Activated naive CD8-positive, alpha-beta T cell treated with anti-CD3 and anti-CD28 coated beads, Interleukin-2, amount 50 U/mL, for 16 hours (primary cell): ENCODE measurements around the gene LHPP.

ENCODE experiments used
- DNase-seq: peaks from one replicate; pipeline ENCODE4 v3.0.0-alpha.2; 2020; ENCODE audit warnings: low read depth, low spot score

LHPP gene

DNA sequence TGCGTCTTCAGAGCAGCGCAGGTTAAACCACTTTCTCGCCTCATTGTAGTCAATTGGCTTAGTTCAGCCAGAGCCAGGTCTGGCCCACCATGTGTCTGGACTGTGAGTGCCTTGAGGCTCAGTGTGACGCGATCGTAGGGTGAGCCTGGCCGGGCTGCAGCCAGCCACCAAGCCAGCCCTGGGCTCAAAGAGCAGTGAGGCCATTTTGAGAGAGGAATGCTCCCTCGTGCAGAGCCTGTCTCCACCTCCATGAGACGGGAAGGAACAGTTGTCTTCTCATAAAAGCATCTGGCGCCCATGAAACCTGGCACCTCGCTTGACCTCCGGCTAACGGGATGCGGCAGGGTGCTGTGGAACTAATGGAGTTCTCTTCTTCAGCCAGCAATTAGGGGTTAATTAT lies 34.5 kb downstream of the LHPP start:
- DNase-seq: no peak

DNA sequence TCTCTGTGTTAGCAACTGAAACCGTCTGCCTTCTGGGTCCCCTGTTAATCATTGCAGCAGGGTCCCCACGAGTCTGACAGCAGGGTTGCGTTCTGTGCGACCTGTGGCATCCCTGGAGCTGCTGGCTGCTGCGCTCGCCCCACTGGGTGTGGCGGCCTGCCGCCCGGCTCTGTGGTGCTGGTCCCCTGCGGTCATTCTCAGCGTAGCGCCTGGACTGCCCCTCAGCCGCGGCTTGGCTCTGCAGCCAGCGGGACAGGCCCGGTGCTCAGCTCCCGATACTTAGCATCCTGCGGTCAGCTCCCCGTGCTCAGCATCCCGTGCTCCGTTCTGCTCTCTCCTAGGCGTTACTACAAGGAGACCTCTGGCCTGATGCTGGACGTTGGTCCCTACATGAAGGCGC lies 35.0 kb downstream of the LHPP start:
- no peak for DNase-seq

DNA sequence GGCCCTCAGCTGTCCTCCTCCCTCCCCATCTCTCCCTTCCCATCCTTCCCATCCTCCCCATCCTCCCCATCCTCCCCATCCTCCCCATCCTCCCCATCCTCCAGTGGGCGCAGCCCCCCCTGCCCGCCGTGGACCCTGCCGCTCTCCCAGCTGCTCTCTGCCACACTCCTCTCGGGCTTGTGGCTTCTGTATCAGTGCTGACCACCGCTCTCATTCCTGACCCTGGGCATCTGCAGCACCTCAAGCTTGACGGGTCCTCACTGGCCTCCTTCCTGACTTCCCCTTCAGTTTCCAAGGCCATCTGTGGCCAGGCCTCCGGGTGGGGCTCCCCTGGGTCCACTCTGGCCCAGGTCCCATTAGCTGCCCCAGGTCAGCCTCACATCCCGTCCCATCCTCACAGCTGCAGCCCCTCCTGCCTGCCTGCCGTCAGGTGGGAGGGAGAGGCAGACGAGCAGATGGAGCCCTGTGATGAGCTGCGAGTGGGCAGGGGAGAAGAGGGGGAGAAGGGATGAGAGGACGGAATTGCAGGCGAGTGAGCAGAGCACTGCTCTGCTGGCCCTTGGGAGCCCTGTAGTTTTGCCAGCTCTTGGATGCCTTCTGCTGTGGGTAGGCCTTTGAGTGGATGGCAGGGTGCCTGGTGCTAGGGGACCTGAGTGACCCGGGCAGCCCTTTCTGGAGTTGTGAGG lies 35.7 kb downstream of the LHPP start:
- no peak for DNase-seq

DNA sequence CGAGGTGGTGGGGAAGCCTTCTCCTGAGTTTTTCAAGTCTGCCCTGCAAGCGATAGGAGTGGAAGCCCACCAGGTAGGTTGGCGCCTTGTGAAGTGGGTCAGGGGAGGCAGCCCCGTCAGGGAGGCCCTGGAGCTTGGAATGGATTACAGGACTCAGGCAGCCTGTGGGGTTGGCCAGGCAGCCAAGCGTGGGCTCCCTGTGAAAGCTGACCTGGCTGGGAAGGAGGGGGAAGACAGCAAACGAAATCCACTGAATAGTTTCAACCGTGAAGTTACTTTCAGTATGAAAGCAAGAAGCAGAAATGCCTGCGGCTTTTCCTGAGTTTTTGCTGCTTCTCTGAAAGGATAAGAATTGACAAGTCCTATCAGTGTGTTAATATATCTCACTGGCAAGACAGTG lies 36.4 kb downstream of the LHPP start:
- DNase-seq: no peak

DNA sequence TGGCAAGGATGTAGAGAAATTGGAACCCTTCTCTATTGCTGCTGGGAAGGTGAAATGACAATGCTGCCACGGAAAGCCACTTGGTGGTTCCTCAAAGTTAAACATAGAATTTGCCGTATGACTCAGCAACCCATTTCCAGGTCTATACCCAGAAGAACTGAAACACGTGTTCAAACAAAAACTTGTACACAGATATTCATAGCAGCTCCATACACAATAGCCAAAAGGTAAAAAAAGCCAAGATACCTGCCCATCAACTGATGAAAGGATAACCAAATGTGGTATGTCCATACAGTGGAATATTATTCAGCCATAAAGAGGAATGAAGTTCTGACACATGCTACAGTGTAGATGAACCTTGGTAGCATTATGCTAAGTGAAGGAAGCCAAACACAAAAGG lies 39.1 kb downstream of the LHPP start:
- no peak for DNase-seq

DNA sequence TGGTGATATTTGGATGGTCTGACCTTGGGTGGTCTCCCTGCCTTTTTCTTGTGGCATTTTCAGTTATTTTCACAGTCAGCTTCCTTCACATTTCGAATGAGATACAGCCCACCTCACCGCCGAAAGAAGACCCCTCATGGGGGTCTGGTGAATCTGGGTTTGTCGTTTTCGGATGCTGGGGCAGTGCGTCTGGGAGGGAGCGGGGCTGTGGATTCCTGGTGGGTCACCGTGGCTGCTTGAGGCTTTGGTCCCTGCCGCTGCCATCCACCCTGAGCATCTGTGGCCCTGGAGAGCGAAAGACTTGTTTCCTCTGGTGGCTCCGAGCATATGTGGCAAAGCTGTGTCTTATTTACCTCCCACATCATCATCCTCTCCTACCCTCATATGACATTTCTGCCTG lies 43.1 kb downstream of the LHPP start:
- DNase-seq: no peak

DNA sequence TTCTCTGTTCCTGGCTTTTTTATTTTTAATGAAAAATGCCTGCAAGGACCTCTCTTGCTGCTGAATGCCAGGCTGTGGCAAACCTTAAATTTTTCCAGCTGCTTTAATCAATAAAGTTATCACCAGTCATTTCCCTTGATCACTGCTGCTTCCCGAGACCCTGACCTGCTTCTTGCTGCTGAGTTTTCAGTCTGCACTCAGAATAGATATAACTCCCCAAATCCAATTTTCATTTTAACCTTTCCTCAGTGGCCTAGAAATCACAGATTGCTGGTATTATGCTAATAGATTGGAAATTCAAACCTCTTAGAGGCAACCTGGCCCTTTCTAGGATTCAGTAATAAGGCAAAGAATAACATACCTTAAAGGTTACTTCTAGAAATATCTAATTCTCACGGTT lies 43.7 kb downstream of the LHPP start:
- no peak for DNase-seq

DNA sequence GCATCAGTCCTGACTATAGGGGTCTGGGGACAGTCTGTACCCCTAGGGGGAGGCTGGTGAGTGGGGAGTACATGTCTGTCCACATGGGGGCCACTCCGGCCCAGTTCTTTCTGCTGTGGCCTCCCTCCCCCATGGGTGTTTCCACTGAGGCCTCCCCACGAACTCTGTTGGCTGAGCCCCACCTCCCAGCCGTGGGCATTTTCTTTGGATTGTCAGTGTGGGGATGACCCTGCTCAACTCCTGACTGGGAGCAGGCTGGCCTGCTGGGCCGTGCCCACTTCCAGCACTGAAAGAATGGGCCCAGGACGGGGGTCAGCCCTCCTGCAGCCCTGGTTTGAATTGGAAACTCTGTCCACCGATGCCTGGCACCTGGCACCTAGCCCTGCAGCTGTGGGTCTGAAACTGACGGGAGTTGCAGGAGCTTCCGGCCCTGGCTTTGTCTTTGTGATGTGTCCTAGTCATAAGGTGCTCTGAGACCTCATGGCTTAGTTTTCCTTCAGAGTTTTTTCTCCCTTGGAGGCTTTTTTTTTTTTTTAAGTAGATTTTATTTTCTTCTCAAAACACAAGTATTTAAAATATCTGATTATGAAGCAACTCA lies 46.5 kb downstream of the LHPP start:
- no peak for DNase-seq

DNA sequence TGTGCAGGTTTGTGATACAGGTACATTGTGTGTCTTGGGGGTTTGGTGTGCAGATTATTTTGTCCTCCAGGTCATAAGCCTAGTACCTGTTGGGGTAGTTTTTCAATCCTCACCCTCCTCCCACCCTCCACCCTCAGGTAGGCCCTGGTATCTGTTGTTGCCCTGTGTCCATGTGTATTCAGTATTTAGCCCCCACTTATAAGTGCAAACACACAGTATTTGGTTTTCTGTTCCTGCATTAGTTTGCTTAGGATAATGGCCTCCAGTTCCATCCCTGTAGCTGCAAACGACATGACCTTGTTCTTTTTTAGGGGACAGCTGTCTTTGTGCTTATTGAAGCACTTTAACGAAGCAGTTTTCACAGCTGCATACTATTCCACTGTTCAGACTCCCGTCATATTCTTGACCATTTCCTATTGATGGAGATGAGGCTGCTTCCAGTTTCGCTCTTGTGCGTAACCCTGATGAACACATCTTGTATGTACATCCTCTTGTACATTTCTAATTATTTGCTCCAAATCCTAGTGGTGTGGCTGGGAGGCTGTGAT lies 47.4 kb downstream of the LHPP start:
- no peak for DNase-seq

DNA sequence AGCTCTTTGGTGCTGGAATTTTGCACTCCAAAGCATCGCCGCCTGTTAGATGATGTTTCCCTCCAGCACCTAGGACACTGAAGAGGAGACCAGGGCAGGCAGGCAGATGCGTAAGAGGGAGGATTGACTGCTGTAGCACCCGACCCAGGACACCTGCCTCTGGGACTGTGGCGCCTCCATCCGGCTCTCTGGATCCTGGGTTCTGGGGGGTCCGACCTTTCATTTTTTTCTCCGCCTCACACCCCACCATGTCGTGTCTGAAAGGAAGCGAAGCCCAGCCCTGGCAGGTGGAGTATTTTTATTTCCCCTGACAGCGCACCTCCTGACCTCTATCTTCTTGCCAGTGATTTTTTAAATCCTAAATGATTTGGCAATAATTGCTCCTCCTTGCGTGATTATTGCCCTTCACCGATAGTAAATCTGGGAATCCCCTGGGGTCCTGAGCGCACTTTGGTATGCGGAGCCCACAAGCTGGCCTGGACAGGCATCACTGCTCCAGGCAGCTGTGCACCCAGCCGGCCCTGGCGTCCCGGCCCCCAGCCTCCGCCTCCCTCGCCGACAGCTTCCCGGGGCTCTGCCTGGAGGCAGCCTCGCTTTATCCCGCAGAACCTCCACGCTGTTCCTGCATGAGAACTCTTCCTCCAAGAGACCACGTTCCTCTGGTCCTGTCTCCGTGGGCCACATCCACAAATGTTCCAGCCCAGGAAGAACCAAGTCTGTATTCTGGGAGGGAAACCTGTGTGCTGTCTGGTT lies 48.4 kb downstream of the LHPP start:
- DNase-seq: no peak

DNA sequence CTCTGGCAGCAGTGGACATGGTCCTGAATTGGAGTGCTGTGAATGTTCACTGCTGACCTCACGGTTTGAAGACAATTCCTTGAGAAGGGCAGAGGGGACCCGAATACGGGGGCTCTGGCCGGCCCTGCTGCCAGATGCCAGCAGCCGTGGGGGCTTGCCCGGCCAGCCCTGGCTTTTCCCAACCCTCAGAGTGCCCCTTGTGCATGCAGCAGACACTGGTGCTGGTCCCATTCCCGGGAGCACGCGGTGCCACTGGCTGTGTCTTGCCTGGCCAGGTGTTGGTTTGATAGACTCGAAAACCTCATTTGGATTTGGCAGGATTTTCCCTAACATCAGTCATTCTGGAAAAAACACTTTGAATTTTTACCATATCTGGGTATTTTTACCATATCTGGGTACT lies 49.1 kb downstream of the LHPP start:
- no peak for DNase-seq

DNA sequence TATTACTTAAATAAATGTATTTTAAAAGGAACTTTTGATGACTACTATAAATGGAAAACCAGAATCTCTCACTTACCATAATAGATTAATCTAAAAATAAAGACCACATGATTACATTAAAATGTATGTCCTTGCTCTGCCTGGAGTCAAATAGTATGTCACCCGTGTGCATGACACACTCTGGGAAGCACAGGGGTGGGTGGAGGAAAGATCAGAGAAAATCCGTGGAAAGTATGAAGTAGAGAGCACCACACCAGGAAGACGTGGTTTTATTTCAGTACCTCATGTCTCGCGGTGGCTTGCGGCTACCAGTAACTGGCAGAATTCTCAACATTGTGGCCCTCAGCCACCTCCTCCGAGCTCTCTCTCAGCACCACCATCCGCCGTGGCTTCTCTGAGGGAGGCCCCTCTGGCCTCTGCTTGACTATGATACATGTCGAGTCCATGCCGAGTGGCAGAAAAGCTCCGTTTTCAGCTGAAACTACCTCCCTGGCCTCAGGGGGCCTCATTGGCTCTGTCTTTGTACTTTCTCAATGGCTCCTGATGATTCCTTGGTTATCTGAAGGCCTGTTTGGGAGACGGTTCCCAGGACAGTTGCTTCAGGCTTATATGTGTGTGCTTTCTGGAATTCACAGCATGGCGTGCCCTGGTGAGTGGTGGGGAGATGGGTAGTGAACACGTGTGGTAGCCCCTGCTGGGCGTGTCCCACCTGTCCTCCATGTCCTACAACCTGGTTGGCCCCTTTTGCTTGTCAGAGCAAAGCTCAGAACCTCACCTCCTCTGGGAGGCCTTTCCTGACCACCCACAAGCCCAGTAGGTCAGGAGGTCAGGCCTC lies 49.8 kb downstream of the LHPP start:
- DNase-seq: no peak

DNA sequence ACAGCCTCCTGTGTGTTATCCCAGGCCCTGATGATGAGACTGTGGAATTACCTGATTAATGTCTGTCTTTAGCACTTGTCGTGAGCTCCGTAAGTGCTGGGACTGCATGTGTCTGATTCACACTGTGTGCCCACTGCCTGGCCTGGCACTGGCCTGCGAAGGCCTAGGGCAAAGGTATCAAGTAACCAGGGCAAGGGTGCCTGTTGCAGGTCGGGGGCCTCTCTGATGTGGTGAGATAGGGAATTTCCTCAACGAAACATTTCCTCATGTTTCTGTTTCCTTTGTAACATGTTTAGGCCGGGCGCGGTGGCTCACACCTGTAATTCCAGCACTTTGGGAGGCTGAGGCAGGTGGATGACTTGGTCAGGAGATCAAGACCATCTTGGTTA lies 50.4 kb downstream of the LHPP start:
- DNase-seq: no peak

DNA sequence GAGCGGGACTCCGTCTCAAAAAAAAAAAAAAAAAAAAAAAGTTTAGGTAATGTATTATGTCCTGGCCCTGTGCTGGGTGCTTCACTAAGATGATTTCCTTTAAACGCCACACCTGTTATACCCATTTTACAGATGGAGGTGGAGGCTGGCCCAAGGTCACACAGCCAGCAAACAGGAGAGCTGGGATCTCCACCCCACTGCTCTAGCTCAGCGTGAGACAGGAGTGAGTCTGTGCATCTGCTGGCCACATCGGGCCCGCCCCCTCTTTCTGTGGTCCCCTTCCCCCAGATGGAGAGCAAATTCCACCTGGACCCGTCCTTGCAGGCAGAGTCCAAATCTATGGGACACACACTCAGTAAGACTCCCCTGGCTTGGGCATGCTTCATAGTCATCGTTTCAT lies 51.0 kb downstream of the LHPP start:
- DNase-seq: no peak

DNA sequence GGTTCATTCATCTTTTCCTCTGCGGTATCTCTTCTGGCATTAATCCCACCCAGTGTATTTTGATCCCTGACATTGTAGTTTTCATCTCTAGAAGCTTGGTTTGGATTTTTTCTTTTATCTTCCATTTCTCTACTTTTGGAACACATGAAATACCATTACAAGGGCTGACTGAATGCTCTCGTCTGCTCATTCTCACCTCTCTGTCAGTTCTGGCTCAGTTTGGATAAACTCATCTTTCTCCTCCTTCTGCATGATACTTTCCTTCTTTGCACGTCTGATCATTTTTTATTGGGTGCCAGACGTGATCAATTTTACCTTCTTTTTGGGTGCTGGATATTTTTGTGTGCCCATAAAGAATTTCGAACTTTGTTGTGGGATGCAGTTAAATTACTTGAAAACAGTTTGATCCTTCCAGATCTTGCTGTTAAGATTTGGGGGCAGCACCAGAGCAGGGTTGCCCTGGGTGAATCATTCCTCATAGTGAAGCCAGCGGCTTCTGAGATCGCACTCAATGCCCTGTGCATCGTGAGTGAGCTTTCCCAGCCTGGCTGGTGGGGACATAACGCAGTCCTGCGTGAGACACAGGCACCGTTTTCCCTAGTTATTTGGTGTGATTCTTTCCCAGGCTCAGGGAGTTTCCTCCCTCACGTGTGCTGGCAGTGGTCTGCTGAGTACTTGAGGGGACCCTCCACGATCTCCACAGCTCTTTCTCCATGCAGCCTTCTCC lies 53.8 kb downstream of the LHPP start:
- no peak for DNase-seq

DNA sequence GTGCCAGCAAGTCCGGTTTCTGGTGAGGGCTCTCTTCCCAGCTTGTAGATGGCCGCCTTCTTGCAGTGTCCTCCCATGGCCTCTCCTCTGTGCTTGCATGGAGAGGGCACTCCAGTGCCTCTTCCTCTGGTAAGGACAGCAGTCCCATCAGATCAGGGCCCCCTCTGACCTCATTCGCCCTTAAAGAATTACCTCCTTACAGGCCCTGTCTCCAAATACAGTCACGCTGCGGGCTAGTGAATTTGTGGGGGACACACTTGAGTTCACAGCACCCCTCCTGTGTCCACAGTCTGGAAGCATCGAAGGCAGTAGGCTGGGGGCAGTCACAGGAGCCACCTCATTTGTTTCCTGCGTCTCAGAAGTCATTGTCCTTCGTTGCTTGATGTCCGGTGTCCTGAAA lies 54.6 kb downstream of the LHPP start:
- no peak for DNase-seq

DNA sequence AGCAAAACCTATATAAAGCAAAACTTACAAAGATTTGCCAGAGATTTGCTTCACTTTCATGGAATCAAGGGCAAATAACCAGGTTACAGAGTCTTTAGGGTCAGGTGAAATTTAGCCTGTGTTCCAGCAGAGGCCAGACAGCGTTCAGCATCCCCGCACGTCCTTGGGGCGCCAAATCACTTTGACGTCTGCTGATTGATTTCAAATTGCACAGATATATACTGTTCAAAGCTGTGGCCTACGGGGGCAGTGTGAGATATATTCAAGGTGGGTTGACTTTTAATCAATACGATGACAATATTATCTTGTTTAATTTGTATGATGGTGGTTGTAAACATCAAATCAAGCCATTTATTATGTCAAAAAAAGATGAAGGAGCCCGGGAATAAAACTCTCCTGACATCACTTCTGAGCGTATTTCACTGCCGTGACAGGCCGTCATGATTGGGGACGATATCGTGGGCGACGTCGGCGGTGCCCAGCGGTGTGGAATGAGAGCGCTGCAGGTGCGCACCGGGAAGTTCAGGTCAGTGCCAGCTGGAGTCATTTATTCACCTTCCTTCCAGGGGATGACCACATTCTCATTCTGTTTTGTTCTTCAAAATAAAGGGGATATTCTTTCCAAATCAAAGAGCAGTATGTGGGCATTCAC lies 55.2 kb downstream of the LHPP start:
- DNase-seq: no peak

DNA sequence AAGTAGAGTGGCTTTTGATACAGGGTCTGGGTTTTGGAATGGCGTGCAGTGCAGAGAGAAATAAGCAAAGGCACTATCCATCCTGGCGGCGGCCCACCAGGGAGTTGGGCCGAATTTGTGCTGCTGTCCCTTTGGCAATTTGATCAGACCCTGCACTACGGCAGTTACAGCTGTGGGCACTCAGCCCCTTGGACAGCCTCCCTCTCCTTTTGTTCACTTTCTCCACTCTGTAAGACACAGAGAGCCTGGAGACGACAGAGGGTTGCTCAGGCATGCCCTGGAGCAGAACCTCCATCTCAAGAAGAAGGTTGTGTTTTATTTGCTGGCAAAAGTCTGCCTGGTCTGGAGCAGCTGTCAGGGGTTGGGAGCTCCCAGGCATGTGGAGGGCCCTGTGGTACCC lies 55.8 kb downstream of the LHPP start:
- no peak for DNase-seq

DNA sequence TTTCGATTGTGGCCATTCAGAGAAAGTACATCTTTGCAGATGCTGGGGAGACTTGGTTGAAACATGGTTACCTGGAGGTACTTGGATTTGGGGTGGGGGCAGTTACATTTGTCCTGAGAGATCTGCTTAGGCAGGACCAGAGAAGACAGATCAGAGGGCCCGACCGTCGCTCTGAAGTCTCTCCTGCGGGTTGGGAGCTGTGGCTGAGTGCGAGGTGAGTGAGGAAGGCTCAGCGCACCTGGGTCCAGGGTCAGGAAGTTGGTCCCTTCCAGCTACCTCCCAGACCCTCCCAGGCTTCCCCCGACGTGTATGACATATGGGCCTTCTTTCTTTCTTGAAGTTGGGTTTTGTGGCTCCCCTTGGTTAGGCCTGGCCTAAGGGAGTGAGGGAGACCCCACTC lies 56.3 kb downstream of the LHPP start:
- no peak for DNase-seq

DNA sequence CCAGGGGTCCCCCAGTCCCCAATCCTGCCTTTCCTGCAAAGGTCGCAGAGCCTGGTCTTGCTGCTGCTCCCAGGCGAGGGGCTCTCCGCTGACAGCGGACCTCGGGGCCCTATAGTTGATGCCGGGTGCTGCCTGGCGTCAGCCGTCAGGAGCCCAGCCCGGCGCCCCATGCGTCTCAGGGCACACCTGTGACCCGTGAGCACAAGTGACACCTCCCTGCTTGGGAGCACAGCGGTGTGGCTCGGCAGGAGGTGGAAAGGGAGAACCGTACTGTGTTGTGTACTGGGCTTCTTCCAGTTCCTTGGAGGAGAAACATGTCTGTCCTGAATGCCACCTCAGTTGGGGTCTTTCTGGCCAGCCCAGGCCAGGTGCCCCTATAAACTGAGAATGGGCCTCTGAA lies 56.7 kb downstream of the LHPP start:
- no peak for DNase-seq
